Measurements from ENCODE around the gene DLX5.

Gene DLX5

GRCh38 chr7:97005183-97006054 is 19.2 kb downstream of the DLX5 start, which contains the start of gene DLX6:
DLX6 (plus strand) TSS chr7:97005553; CDS start chr7:97005978, 425 bp downstream.
- DNase-seq (ENCODE audit: low spot score) = peak; percentile 92

GRCh38 chr7:97004247-97005182 is 20.1 kb downstream of the DLX5 start:
- DNase-seq (ENCODE audit: low spot score) = no peak

GRCh38 chr7:97003262-97004246 is 21.1 kb downstream of the DLX5 start:
- DNase-seq (ENCODE audit: low spot score) = no peak

GRCh38 chr7:97002555-97003261 is 21.9 kb downstream of the DLX5 start:
- DNase-seq (ENCODE audit: low spot score) = no peak

GRCh38 chr7:97001656-97002554 is 22.7 kb downstream of the DLX5 start:
- peak; percentile 62 for DNase-seq (ENCODE audit: low spot score)

GRCh38 chr7:97001221-97001620 is 23.4 kb downstream of the DLX5 start:
- DNase-seq (ENCODE audit: low spot score) = no peak

GRCh38 chr7:96998744-96999143 is 25.9 kb downstream of the DLX5 start:
- DNase-seq (ENCODE audit: low spot score) = peak; percentile 58

GRCh38 chr7:96998333-96998732 is 26.3 kb downstream of the DLX5 start:
- DNase-seq (ENCODE audit: low spot score) = no peak

GRCh38 chr7:96997512-96998032 is 27.1 kb downstream of the DLX5 start:
- no peak for DNase-seq (ENCODE audit: low spot score)

- DNase-seq (ENCODE audit: low spot score) = no peak
These were observed 27.6 kb downstream of the DLX5 start for GRCh38 chr7:96996958-96997511.

- peak; percentile 68 for DNase-seq (ENCODE audit: low spot score)
These were observed 28.3 kb downstream of the DLX5 start for GRCh38 chr7:96996111-96996957.

GRCh38 chr7:96995406-96996110 is 29.1 kb downstream of the DLX5 start:
- no peak for DNase-seq (ENCODE audit: low spot score)

- DNase-seq (ENCODE audit: low spot score) = no peak
These were observed 30.7 kb downstream of the DLX5 start for GRCh38 chr7:96993980-96994379.

- DNase-seq (ENCODE audit: low spot score) = peak; percentile 83
These were observed 31.4 kb downstream of the DLX5 start for GRCh38 chr7:96993094-96993865.

GRCh38 chr7:96992192-96993005 is 32.2 kb downstream of the DLX5 start:
- DNase-seq (ENCODE audit: low spot score) = no peak

Data from ecto neural progenitor cell (in vitro differentiated cells).